Endothelial cell of umbilical vein (primary cell): ENCODE results near the gene NFS1. TPM values are rescaled to one million over a fixed set of nuclear protein-coding genes. Genes with fewer than 3 reads are reported as not detected.

Source experiments
- BruUV-seq: library from RNA; stranded (reverse); fragments of 400-500 nt; replicated peaks from 2 replicates; lab custom pipeline; 2021; lab: Mats Ljungman, UMichigan
- CTCF ChIA-PET: fragments of 300-600, 350-600 bp; sonication (Branson Sonifier 250); formaldehyde crosslinking; loops from one replicate; lab custom pipeline; 2021; ENCODE audit warnings: antibody characterized with exemption, inconsistent platforms; lab: Charles Lee
- POLR2A ChIA-PET: fragments of 300-600, 350-600 bp; sonication (Branson Sonifier 250); formaldehyde crosslinking; loops from one replicate; lab custom pipeline; 2021; ENCODE audit warnings: antibody characterized with exemption, inconsistent platforms; lab: Charles Lee
- DNase-seq: peaks from one replicate; pipeline ENCODE4 v3.0.0-alpha.2; 2011; ENCODE audit warnings: low read depth, low spot score
- FAIRE-seq: peaks from 2 replicates; lab custom pipeline; 2011; peaks lifted over from hg19 to GRCh38; lab: Jason Lieb, UNC
- H2AFZ ChIP-seq: 2 replicates; pipeline ENCODE4 v1.6.0; 2012; ENCODE audit warnings: low read depth, low read length, control low read depth, inconsistent platforms
- H3K27ac ChIP-seq: 2 replicates; pipeline ENCODE4 v1.5.1; 2011; ENCODE audit warnings: low read depth, mild to moderate bottlenecking, control low read depth, low read length, moderate library complexity; ENCODE audit not compliant: insufficient read depth
- H3K27me3 ChIP-seq, 2 experiments: 2 replicates each; pipeline versions ENCODE4 v1.6.0 to v1.6.1; 2011; ENCODE audit warnings: low read length in 2 of 2, mixed read lengths in 1 of 2; ENCODE audit not compliant: control insufficient read depth in 2 of 2, insufficient read depth in 2 of 2
- H3K36me3 ChIP-seq, 2 experiments: 2 replicates in 1 of 2; 3 replicates in 1 of 2; pipeline ENCODE4 v1.5.1; 2011; ENCODE audit warnings: low read length in 2 of 2, mild to moderate bottlenecking in 1 of 2, moderate library complexity in 1 of 2; ENCODE audit not compliant: control insufficient read depth in 2 of 2, insufficient read depth in 2 of 2; ENCODE audit errors: extremely low read depth in 1 of 2
- H3K4me1 ChIP-seq: 3 replicates; pipeline ENCODE4 v1.5.1; 2011; ENCODE audit warnings: mild to moderate bottlenecking, low read length; ENCODE audit not compliant: control insufficient read depth, insufficient read depth; ENCODE audit errors: extremely low read depth
- H3K4me2 ChIP-seq: 2 replicates; pipeline ENCODE4 v1.6.1; 2011; ENCODE audit warnings: low read length, control low read depth, mixed read lengths; ENCODE audit not compliant: insufficient read depth
- H3K4me3 ChIP-seq, 3 experiments: fragments of 200-600 bp in 1 of 3; sonication (generic), shearing (Covaris generic) in 1 of 3; replicated peaks in 1 of 3; 2 replicates each; pipeline ENCODE4 v1.5.1; 2011 to 2016; ENCODE audit warnings: control low read depth in 3 of 3, low read length in 3 of 3, mild to moderate bottlenecking in 2 of 3, inconsistent platforms in 1 of 3, low read depth in 1 of 3, moderate library complexity in 1 of 3; ENCODE audit not compliant: insufficient read depth in 1 of 3
- H3K79me2 ChIP-seq: 2 replicates; pipeline ENCODE4 v1.6.0; 2012; ENCODE audit warnings: low read length, inconsistent platforms; ENCODE audit not compliant: control insufficient read depth, insufficient read depth
- H3K9ac ChIP-seq: replicated peaks from 2 replicates; pipeline ENCODE3; 2011; ENCODE audit warnings: low read length, control low read depth; ENCODE audit not compliant: insufficient read depth; ENCODE audit errors: extremely low read depth
- H3K9me1 ChIP-seq: replicated peaks from 3 replicates; pipeline ENCODE4 v1.6.0; 2011; ENCODE audit warnings: mild to moderate bottlenecking, low read length; ENCODE audit not compliant: control insufficient read depth, insufficient read depth; ENCODE audit errors: extremely low read depth
- H3K9me3 ChIP-seq: replicated peaks from 2 replicates; pipeline ENCODE4 v1.5.1; 2012; ENCODE audit warnings: low read length, inconsistent platforms; ENCODE audit not compliant: control insufficient read depth, insufficient read depth
- H4K20me1 ChIP-seq: replicated peaks from 2 replicates; pipeline ENCODE3; 2011; ENCODE audit warnings: mild to moderate bottlenecking, low read length; ENCODE audit not compliant: control insufficient read depth, insufficient read depth; ENCODE audit errors: extremely low read depth
- CTCF ChIP-seq, 2 donors: IDR thresholded peaks; 1 replicate in 1 of 2; 2 replicates in 1 of 2; pipeline ENCODE4 v1.5.1; 2011; ENCODE audit warnings: low read length in 2 of 2, mild to moderate bottlenecking in 2 of 2, moderate library complexity in 2 of 2, control low read depth in 1 of 2, inconsistent platforms in 1 of 2, low read depth in 1 of 2; ENCODE audit not compliant: insufficient read depth in 1 of 2; ENCODE audit errors: extremely low read depth in 1 of 2
- EZH2 ChIP-seq: IDR thresholded peaks from 2 replicates; pipeline ENCODE4 v1.6.1; 2012; ENCODE audit warnings: borderline replicate concordance, low read depth, mild to moderate bottlenecking, moderate library complexity, low read length, inconsistent platforms; ENCODE audit not compliant: severe bottlenecking
- FOS ChIP-seq: IDR thresholded peaks from 2 replicates; pipeline ENCODE4 v1.6.1; 2011; ENCODE audit warnings: mild to moderate bottlenecking, low read length, moderate library complexity, borderline replicate concordance; ENCODE audit not compliant: insufficient read depth
- GATA2 ChIP-seq: IDR thresholded peaks from 2 replicates; pipeline ENCODE4 v1.7.0; 2011; ENCODE audit warnings: low read depth, mild to moderate bottlenecking, moderate library complexity, mixed read lengths, low read length; ENCODE audit not compliant: insufficient read length, insufficient read depth
- JUN ChIP-seq: IDR thresholded peaks from 2 replicates; pipeline ENCODE4 v1.6.1; 2011; ENCODE audit warnings: borderline replicate concordance, low read depth; ENCODE audit not compliant: insufficient read length, insufficient read depth
- MYC ChIP-seq: IDR thresholded peaks from one replicate; pipeline ENCODE4 v1.6.1; 2011; ENCODE audit warnings: mild to moderate bottlenecking, low read depth, low read length
- POLR2A ChIP-seq: IDR thresholded peaks from 2 replicates; pipeline ENCODE4 v1.6.1; 2012; ENCODE audit warnings: low read depth, mild to moderate bottlenecking, control low read depth, low read length
- POLR2AphosphoS5 ChIP-seq: IDR thresholded peaks from 2 replicates; pipeline ENCODE4 v1.6.1; 2012; ENCODE audit warnings: low read depth, mild to moderate bottlenecking, control low read depth, low read length, moderate library complexity; ENCODE audit not compliant: insufficient read depth
- dilution Hi-C: fragments of 300-500 bp; cut with MboI; formaldehyde crosslinking; loops from one replicate; pipeline ENCODE4 v1.15.0; 2019; ENCODE audit warnings: low sequenced_read_pairs; ENCODE audit not compliant: extremely low pct_ligation_motif_present
- intact Hi-C: fragments of 100-400 bp; cut with micrococcal nuclease; formaldehyde crosslinking; loops from one replicate; pipeline ENCODE4 v1.10.0; 2022
- polyA plus RNA-seq, 4 experiments: library from polyadenylated mRNA; depleted of rRNA in 3 of 4; stranded (reverse) in 3 of 4; unstranded in 1 of 4; fragments of >200 nt; gene quantifications; 2 replicates each; pipeline versions ENCODE4 v1.2.1 to v1.2.3, GENCODE V29; 2011 to 2012; ENCODE audit warnings: missing spikeins in 1 of 4
- total RNA-seq: library from RNA; stranded (reverse); gene quantifications from 2 replicates; pipeline ENCODE4 v1.2.3, GENCODE V29; 2021
- TF ChIP-seq, protein P1 (sequence below): IDR thresholded peaks from 2 replicates; pipeline ENCODE4 v1.6.1; 2011; ENCODE audit not compliant: insufficient read depth, insufficient read length

NFS1 gene
- total and polyA plus RNA-seq, 2 donors (not counting 3 experiments of a cell fraction or from before 2014, with no cell fraction given) = 25.1 to 28.4 TPM

GRCh38 chr20:35629427-35630145, 69.6 kb downstream of the NFS1 start:
- Histone ChIP-seq H3K9ac (no peak overlapping the region), H3K27ac (no peak overlapping the region), H3K4me2 (no peak overlapping the region), H3K9me3 (no peaks in the 10 kb centered on the region), H3K27me3 (no peaks in the 10 kb centered on the region), H3K79me2 (no peaks in the 10 kb centered on the region), H3K4me3 (no peak overlapping the region), H3K36me3 (peaks cover 6 to 43% of the 10 kb centered on the region in 2 experiments), H3K4me1 (no peaks in the 10 kb centered on the region), H2AFZ (no peak overlapping the region), H3K9me1 (no peaks in the 10 kb centered on the region), H4K20me1 (no peaks in the 10 kb centered on the region)
- CTCF ChIA-PET = no interaction called here
- DNase-seq (no peak), FAIRE-seq (no peak)
- dilution Hi-C loops (no loop called here), intact Hi-C loops (no loop called here)
- BruUV-seq = no TSS peak
- POLR2A ChIA-PET = no interaction called here
- TF ChIP-seq GATA2 (no peak), POLR2A (no peak), POLR2AphosphoS5 (no peak), FOS (no peak), MYC (no peak), EZH2 (no peak), CTCF (IDR thresholded peaks at IDR 0.05; ENCODE audit: extremely low read depth in 1 of 2, insufficient read depth in 1 of 2, low read depth in 1 of 2, low read length in 2 of 2) (no peak), JUN (no peak)
- TF ChIP-seq, protein P1, sequence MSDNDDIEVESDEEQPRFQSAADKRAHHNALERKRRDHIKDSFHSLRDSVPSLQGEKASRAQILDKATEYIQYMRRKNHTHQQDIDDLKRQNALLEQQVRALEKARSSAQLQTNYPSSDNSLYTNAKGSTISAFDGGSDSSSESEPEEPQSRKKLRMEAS = no peak
